Cardiac muscle cell (in vitro differentiated cells and primary cell): ENCODE data around the gene ELFN1. TPM values are rescaled to one million over a fixed set of nuclear protein-coding genes. Genes with fewer than 3 reads are reported as not detected.

Experiments used
- DNase-seq, 2 donors: peaks; one replicate each; pipeline versions ENCODE4 v3.0.0 to v3.0.0-alpha.2; 2010 to 2017; ENCODE audit warnings: low read depth in 1 of 2, low spot score in 1 of 2
- H3K27ac ChIP-seq: fragments of 200-600 bp; sonication (generic); 2 replicates; pipeline ENCODE4 v1.5.1; 2016
- H3K27me3 ChIP-seq: fragments of 200-600 bp; sonication (generic); 2 replicates; pipeline ENCODE4 v1.6.0; 2016; ENCODE audit warnings: control low read depth
- H3K36me3 ChIP-seq: fragments of 200-600 bp; sonication (generic); 2 replicates; pipeline ENCODE4 v1.5.1; 2016; ENCODE audit warnings: control low read depth
- H3K4me1 ChIP-seq: fragments of 200-600 bp; sonication (generic); 2 replicates; pipeline ENCODE4 v1.8.1; 2017; ENCODE audit warnings: low read depth, mild to moderate bottlenecking, mixed run types
- H3K4me3 ChIP-seq: fragments of 200-600 bp; sonication (generic); 2 replicates; pipeline ENCODE4 v1.5.1; 2016; ENCODE audit warnings: mild to moderate bottlenecking
- H3K9me3 ChIP-seq: fragments of 200-600 bp; sonication (generic); 2 replicates; pipeline ENCODE4 v1.5.1; 2017; ENCODE audit warnings: low read depth, mild to moderate bottlenecking, control low read depth
- polyA plus RNA-seq: library from polyadenylated mRNA; unstranded; fragments of >200 nt; fragmentation: Nextera tagmentation; extraction: Ambion mirVana; gene quantifications from 2 replicates; pipeline ENCODE4 v1.2.1, GENCODE V29; 2016
- total RNA-seq: library from RNA; depleted of rRNA; stranded (reverse); fragments of >200 nt; gene quantifications from 2 replicates; pipeline ENCODE4 v1.2.3, GENCODE V29; 2016
- TF ChIP-seq, protein P1 (sequence below): IDR thresholded peaks from 2 replicates; pipeline ENCODE4 v1.5.1; 2012; ENCODE audit warnings: low read depth, mild to moderate bottlenecking, low read length

Gene ELFN1
- total and polyA plus RNA-seq, 2 experiments from 2014 or later, result 8.9 to 51.6 TPM

DNA sequence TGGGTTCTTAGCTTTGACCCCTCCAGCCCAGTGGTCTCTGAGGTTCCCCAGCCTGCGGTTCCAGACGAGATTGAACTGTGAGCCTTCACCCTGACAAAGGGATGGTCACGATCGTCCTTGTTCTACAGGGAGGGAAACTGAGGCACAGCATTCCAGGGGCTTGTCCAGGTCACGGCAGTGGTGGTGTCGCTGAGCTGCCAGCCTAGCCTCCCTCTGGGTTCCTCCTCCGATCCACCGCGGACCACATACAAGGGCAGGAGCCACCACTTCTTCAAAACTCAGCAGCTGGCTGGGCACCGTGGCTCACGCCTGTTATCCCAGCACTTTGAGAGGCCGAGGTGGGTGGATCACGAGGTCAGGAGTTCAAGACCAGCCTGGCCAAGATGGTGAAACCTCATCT lies 35.8 kb downstream of the ELFN1 start:
- H3K4me1 ChIP-seq, result no peaks in the 10 kb centered on the region
- TF ChIP-seq, protein P1, sequence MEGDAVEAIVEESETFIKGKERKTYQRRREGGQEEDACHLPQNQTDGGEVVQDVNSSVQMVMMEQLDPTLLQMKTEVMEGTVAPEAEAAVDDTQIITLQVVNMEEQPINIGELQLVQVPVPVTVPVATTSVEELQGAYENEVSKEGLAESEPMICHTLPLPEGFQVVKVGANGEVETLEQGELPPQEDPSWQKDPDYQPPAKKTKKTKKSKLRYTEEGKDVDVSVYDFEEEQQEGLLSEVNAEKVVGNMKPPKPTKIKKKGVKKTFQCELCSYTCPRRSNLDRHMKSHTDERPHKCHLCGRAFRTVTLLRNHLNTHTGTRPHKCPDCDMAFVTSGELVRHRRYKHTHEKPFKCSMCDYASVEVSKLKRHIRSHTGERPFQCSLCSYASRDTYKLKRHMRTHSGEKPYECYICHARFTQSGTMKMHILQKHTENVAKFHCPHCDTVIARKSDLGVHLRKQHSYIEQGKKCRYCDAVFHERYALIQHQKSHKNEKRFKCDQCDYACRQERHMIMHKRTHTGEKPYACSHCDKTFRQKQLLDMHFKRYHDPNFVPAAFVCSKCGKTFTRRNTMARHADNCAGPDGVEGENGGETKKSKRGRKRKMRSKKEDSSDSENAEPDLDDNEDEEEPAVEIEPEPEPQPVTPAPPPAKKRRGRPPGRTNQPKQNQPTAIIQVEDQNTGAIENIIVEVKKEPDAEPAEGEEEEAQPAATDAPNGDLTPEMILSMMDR, result no peak
- H3K27me3 ChIP-seq, result no peaks in the 10 kb centered on the region
- H3K4me3 ChIP-seq, result no peak overlapping the region
- no peak for DNase-seq
- H3K36me3 ChIP-seq, result no peaks in the 10 kb centered on the region
- H3K27ac ChIP-seq, result no peak overlapping the region
- no peaks in the 10 kb centered on the region for H3K9me3 ChIP-seq

DNA sequence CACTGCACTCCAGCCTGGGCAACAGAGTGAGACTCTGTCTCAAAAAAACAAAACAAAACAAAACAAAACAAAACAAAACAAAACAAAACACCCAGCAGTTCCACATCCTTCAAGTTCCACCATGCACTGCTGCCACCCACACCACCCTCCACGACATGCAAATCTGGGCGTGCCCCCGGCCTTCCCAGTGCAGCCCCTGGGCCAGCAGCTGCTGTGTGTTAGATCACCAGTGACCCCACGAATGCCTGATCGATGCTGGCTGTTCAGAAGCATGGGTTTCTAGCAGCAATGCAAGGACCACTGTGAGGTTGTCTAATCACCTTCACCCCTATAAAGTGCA lies 36.3 kb downstream of the ELFN1 start:
- Histone ChIP-seq H3K27ac (no peak overlapping the region), H3K27me3 (no peaks in the 10 kb centered on the region), H3K9me3 (no peaks in the 10 kb centered on the region), H3K4me1 (no peaks in the 10 kb centered on the region), H3K36me3 (no peaks in the 10 kb centered on the region), H3K4me3 (no peak overlapping the region)
- TF ChIP-seq, protein P1, result no peak
- DNase-seq, result no peak

DNA sequence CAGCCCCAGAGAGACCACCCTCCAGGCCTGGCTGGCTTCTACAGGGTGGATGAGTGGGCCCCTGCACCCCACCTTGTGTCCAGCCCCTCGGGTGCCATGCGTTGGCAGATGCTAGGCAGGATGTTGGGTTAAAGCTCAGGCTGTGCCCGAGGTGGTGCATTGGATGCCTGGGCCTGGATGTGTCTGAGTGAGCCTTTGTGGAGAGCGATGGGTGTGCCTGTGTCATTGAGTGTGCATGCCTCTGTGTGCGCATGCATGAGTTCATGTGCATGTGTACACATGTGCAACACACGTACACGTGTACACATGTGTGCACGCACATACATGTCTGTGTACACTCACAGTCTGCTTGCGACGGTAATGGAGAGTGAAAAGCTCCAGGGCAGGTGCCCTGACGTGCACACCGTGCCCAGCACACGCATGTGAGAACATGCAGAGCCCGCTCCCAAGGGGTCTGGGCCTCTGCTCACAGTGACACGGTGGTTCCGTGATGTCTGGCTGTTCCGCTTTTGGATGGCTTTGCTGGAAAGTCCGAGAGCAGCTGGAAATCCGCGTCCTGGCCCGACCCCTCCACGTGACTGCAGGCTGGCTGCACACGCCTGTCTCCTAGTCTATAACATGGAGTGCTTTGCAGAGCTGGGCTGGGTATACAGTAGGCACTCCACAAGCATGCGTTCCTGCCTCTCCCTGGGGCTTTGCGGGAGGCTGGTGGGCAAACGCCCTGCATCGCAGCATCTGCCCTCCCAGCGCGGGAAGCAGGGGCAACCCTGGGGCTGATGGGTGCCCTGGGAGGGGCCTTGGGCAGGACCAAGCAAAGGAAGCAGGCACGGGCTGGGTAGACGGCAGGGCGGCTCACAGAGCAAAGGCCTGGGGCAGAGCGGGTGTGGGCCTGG lies 36.9 kb downstream of the ELFN1 start:
- H3K27me3 ChIP-seq, result no peaks in the 10 kb centered on the region
- no peaks in the 10 kb centered on the region for H3K4me1 ChIP-seq
- TF ChIP-seq, protein P1, result no peak
- no peak overlapping the region for H3K4me3 ChIP-seq
- H3K9me3 ChIP-seq, result no peaks in the 10 kb centered on the region
- DNase-seq, result no peak
- H3K36me3 ChIP-seq, result no peaks in the 10 kb centered on the region
- no peak overlapping the region for H3K27ac ChIP-seq

DNA sequence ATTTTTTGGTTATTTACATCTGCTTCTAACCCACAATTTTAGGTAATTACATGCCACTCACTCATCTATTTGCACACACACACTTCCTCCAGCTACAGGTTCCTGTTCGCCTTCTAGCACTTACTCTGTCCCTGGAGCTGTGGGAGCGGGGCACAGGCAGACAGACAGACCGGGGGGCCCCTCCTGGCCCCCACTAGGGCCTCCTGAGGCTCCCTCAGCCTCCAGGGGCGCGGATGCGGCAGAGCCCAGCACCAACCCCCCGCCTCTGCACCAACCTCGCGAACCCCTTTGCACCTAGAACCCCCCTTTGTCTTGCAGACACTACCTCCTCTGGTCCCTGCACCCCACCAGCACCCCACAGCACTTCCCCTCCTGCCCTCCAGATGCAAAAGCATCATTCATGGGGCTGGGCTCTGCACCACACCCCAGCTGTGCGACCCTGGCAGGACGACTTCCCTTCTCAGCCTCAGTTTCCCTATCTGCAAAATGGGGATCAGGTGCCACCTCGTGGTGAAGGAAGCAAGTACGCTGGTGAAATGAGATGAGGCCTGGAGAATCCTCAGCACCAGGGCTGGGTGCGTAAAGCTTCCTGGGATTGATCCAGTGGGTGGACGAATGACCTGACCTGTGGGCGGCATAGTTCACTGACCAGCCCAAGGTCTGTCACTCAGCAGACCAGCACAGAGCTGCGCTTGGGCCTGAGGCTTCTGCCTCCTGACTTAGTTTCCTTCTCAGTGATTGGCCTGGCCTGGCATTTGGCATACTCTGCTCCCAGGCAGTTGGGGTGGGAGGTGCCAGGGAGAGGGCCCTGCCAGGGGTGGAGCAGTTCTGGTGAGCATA lies 37.9 kb downstream of the ELFN1 start:
- Histone ChIP-seq H3K4me1 (peaks cover 6% of the 10 kb centered on the region), H3K36me3 (no peaks in the 10 kb centered on the region), H3K27me3 (no peaks in the 10 kb centered on the region), H3K27ac (no peak overlapping the region), H3K9me3 (no peaks in the 10 kb centered on the region), H3K4me3 (no peak overlapping the region)
- TF ChIP-seq, protein P1, result peak; percentile 15
- no peak for DNase-seq

DNA sequence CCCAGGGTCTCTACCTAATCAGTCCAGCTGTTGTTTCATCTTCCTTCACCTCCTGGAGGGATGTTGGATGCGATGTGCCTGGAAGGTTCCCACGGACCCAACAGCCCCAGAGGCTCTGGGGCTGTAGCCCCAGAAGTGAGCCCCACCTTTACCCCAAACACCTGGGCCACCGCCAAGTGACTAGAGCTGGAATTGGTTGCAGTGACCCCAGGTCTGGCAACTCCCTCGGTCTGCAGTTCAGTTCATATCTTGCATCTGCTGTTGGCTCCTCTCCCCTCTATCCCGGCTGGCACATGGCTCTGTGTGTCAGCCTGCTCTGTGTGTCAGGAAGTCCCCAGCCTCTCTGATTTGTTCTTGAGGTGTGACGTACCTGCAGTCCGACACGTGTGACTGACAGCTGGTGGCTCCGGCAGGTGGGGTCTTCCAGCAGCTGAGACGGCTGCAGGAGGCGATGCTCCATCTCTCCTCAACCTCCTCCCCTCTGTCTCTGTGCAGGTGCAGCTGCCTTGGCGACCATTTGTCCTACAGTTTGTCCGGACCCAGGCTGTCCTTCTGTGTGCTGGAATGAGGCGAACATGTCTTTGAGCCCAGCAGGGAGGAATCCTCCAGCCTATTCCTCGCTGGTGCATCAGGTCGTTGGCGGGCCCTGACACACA lies 38.6 kb downstream of the ELFN1 start:
- no peak for DNase-seq
- TF ChIP-seq, protein P1, result no peak
- no peaks in the 10 kb centered on the region for H3K36me3 ChIP-seq
- H3K27me3 ChIP-seq, result no peaks in the 10 kb centered on the region
- H3K4me3 ChIP-seq, result no peak overlapping the region
- H3K27ac ChIP-seq, result no peak overlapping the region
- H3K4me1 ChIP-seq, result peaks cover 9% of the 10 kb centered on the region
- no peaks in the 10 kb centered on the region for H3K9me3 ChIP-seq
